OCI-M1 (cell line): ENCODE measurements around the gene SLC25A21.
"Not testable (repeated sequence)": the region's sequence is repeated elsewhere in the genome, so short reads cannot be mapped to it uniquely, and the experiment has no call there.

Experiments
- DNase-seq: peaks from one replicate; lab custom pipeline; 2025; lab: John Stamatoyannopoulos, UW

SLC25A21 gene

DNA sequence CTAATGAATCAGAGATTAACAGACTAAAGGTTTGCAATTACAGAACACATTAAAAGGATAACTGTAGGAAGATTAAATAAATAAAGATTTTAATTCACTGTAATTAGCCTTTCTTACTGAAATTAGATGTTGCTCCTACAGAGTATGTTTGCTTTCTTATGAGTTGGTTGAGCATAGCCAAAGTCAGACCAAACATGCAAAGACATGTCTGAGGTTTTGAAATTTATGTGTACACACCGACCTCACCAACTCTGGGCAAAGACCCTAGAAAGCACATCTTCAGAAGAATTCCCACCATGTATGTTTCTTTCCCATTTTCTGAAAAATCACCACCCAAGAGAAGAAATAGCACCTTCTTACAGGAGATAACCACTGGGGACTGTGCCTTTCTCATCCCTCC, 351.5 kb downstream of the SLC25A21 start:
- DNase-seq, result no peak

DNA sequence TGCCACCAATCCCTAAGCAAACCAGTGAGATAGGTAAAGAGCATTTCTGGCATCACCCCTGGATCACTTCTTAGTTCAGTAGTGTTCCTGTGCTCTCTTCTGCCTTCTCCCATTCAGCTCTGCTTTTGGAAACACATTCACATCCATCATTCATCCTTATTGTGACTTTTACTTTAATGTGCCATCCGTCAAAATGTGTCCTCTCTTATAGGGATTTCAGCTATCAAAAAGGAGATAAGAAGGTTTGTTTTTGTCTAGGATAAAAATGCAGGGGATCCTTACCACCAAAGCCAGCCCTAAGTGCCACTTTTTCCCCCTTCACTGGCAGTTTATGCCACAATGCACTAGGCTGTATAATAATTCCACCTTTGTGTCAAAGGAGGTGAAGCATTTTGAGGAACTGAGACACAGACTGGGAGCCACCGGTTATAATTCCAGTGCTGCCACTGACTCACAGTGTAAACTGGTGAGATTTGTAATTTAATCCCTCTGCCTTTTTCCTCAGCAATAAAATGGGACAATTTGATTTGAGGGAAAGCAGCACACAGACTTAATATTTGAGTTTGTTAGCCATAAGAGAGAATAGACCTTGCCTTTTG, 352.2 kb downstream of the SLC25A21 start:
- DNase-seq, result no peak

DNA sequence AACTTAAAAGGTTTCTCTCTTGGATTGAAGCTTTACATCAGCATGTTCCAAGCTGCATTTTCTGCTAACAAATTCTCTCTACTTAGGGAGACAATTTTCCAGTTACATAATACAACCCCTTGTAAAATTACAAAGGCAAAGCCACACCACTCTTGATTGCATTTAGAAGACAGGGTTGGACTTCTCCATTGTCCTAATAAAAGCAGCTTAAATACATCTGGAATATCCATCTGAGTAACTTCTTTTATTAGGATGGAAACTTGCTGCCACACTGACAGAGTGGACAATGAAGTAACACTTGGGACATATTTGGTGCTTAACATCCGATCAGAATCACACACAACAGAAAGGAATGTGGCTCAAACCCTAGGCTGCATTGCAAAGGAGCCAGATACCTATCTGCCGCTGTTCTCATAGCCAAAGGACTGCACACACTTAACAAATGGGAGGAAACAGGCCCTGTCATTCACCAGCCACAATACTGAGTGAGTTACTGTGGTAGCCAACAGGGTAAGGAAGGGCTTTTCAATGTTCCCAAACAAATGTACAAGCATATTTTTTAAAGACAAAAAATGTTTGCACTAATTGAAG, 353.5 kb downstream of the SLC25A21 start:
- peak; percentile 27 for DNase-seq

DNA sequence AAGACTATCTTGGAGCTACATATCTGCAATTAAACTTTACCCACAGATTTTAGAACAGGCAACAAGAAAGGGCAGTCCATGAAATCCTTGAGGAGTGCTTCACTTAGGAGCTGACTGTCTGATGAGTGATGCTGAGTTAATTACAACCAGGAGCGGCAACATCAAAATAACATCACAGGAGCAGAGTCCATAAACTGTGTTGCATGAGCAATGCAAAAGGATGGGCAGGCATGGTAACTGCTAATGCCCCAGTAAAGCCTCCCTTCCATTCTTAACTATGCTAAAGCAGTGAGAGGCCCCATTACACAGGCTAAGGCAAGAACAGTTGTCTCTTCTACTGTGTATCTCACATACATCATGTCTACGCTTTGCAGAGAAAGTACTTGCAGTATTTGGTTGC, 354.2 kb downstream of the SLC25A21 start:
- DNase-seq, result no peak

DNA sequence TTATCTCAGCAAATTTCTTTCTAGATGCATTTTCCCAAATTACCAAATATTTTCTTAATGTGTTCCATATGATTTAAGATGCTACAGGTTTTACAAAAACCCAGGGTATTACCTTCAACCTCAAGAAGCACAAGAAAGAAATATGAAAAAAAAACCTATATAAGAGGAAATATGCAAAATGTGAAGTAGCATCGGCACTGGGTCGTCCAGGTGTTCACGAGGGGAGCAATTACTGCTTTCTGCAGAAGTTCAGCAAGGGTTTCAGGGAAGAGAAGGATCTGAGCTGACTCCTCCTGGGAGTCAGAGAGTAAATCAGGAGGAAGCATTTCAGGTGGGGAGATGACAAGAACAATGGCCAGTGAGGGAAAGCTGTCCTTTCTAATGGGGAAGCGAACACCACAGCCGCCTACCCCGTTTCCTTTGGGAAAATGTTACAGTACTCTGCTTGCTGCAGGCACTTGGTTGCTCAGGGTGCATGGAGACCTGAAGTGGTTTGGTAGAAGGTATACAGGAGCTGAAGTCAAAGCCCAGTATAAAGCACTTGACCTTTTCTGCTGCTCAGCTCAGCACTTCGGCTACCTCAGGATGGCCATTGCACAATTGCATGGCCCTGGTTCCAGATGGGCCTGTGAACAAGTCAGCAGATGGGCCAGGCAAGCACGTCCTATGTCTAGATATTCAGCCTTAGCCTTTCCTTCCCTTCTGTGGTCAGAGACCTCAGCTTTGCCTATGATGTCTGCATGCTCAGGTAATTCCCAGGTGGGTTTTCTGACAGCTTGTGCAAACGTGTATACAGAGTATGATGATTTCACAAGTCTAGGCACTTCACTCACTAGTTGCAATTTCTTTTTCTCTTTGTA, 355.1 kb downstream of the SLC25A21 start:
- no peak for DNase-seq

DNA sequence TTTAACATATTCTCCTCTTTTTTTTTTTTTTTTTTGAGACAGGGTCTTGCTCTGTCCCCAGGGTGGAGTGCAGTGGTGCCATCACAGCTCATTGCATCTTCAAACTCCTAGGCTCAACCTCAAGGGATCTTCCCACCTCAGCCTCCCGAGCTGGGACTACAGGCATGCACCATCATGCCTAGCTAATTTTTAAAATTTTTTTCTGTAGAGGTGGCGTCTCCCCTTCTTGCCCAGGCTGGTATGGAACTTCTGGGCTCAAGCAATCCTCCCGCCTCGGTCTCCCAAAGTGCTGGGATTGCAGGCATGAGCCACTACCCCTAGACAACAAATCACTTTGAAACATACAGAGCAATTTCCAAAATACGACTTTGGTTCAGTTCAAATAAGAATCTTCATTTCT, 355.9 kb downstream of the SLC25A21 start:
- no peak for DNase-seq

DNA sequence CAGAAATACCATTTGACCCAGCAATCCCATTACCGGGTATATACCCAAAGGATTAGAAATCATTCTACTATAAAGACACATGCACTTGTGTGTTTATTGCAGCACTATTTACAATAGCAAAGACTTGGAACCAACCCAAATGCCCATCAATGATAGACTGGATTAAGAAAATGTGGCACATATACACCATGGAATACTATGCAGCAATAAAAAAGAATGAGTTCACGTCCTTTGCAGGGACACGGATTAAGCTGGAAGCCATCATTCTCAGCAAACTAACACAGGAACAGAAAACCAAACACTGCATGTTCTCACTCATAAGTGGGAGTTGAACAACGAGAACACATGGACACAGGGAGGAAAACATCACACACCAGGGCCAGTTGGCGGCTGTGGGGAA, 357.6 kb downstream of the SLC25A21 start:
- not testable (repeated sequence) for DNase-seq

DNA sequence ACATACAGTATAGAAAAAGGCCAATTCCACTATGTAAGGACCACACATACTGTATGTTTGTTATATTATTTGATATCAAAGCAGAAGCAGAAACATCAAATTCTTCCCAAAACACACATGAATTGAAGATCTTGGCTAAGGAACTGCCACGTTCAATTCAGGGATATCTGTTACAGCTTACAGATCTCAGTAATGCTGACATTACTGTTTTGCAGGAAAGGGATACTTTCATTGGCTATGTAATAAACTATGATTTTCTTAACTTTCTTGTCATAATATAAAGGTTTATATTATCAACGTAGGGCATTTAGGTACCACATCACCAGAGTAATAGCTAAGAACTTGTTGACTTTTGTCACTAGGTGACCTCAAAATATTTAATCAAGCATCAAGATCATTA, 362.2 kb downstream of the SLC25A21 start:
- no peak for DNase-seq

DNA sequence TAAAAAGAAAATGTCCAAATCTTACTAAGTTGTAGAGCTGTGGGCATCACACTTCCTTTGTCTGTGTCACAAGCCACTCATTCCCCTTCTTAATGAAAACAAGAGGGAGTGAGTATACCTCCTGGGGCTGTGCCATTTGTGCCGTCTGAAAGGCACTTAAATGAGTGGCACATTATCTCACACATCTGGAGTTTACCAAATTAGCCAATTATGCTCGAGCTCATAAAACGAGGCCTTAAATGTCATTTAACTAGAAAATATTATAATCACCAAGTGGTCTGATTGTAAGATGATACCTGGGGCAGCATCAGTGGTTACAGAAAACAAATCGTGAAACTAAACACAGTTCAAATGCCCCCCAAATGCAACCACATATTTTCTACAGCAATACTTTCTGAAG, 364.7 kb downstream of the SLC25A21 start:
- no peak for DNase-seq

DNA sequence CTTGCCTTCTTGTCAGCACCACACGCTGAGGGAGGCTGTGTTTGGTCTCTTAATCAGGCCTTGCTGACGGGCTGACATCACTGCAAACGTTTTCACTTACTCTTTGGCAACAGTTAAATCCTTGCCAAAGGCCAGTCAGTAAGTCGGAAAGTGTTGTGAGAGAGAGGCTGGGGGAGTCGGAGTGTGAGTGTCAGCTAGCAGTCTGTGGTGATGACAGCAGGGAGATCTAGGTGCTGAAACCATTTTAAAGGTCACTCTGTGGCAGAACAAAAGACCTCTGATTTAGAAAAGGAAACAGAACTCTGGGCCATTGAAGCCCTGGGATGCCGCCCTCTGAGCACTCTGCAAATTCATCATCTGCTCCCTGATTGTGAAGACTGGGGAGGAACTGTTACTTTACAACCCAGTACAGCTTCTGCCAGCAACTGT, 367.3 kb downstream of the SLC25A21 start:
- DNase-seq, result no peak

DNA sequence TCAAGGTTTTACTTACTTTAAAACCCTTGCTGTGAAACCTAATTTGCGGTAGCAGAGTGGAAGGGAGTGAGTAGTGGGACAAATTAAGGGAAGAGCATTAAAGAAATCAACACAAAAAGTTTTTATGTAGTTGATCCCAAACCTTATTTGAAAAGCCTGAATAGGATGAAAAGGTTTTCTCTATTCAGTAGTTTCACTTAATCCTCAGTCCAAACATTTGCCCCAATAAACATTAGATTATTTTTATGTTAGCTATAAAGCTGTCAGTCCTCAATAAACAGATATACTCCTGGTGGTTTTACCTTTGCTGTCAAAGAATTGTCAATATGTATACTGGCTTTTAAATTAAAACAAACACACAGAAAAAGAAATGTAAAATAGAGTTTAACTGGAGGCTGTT, 374.8 kb downstream of the SLC25A21 start:
- no peak for DNase-seq

DNA sequence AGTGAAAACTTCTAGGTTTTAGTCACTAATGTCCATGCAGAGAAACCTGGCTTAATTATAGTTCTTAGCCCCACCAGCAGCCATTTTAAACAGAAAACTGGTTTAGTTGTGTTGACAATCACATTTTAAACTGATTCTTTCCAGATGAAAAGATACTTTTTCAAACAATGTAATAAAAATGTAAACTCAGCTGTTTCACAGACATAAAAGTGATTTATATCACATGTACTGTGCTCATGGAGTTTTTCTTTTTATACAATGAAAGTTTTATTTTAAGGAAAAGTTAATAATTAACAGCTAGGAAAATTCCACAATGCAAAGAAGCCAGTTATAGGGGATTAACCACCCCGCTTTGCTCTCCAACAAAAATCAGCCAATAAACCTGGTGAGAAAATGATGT, 381.0 kb downstream of the SLC25A21 start:
- DNase-seq, result no peak

DNA sequence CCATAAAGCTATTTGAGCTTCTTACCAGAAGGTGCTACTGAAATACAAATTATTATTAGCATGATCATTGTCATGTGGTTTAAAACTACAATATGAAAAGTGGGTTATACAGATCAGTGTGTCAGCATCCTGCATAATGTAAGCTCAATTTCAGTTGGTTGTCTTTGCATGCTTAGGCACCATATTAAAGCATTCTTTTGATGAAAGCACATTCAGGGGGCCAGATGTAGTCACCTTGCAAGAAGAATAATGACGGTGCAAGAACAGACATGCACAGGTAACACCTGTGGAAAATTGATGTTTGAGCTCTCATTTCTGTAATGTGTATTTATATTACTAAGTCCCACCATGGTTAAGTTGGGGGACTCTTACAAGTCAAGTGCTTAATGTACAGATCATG, 386.9 kb downstream of the SLC25A21 start:
- DNase-seq, result no peak

DNA sequence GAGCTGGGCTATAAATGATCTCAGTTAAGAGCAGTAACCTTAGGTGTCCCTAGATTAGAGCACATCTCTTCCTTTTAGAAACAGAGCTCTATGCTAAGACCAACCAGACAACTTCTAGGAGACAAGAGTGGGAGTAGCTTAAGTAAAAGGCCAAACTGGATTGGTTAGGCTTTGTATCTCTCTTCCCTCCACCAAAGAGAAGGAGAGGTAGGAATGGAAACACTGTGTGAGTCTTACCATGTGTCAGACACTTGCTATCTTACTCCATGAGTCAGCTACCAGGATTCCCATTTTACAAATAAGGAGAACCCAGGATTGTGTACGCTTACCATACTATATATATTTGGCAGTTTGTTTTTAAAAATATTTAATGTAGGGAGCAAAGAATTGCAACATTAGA, 387.9 kb downstream of the SLC25A21 start:
- DNase-seq, result no peak

DNA sequence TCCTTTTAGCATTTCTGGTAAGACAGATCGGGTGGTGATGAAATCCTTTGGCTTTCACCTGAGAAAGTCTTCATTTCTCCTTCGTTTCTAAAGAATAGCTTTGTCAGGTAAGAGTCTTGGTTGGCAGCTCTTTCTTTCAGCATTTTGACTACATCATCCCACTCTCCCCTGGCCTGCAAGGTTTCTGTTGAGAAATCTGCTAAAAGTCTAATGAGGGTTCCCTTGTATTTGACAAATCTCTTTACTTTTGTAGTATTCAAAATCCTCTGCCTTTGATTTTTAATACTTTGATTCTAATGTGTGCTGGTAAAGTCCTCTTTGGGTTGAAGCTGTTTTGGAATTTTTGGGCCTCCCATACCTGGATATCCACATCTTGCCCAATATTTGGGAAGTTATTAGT, 390.5 kb downstream of the SLC25A21 start:
- no peak for DNase-seq

DNA sequence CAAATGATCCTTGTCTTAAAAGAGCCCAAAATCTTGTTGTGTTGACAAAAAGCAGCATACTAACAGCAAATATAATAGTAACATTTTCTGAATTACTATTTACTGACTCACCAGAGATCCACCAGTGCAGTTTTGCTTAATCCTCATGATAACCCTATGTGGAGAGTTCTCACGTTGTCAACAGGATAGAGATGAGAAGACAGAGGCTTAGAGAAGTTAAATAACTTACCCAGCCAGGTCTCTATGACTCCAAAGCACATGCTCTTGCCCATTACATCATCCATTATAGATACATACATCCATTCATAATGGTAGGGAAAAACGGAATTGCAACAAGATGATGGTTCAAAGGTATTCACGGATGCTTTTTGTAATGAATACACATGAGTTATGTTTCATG, 398.8 kb downstream of the SLC25A21 start:
- DNase-seq, result peak; percentile 47

DNA sequence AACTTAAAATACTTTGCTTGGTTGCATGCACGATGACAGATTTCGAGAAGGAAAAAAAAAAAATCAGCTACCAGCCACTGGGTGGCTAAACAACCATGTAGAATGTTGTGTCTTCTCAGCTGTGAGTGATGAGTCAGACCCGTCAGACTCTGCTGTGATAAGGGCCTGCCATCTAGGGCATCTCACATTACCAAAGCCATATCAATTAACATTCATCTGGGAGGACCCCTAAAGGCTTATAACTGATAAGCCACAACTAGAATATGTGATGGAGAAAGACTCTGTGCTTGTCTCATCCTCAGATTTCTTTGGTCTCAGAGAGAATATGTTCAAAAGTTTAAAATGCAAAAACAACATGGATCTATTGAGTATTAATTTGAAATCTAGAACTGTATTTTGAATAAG, 399.3 kb downstream of the SLC25A21 start:
- peak; percentile 88 for DNase-seq

DNA sequence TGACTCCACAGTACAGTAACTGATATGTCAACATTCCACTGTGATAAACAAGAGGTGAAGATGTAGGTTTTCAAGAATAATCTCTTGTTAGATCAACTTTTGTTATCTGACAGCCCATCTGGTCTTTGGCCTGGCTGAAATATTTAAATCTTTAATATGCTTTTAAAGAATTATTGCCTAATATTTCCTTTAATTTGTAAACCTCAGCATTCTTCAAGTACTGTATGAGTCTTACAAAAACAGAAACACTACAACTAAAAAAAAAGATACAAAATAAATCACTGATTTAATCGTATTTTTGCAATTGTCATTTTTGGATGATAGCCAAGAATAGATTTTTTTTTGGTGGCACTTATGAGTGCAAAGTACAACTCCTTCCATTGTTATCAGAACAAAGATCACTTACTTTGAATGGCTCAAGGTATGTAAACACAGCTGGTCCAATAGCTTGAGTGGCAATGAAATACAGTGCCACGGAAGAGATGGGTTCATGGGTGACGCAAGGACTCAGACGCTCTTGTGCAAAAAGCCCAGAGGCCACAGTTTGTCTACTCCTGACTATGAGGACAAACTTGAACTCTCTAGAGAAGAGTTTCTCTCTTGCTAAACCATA, 401.3 kb downstream of the SLC25A21 start:
- no peak for DNase-seq

DNA sequence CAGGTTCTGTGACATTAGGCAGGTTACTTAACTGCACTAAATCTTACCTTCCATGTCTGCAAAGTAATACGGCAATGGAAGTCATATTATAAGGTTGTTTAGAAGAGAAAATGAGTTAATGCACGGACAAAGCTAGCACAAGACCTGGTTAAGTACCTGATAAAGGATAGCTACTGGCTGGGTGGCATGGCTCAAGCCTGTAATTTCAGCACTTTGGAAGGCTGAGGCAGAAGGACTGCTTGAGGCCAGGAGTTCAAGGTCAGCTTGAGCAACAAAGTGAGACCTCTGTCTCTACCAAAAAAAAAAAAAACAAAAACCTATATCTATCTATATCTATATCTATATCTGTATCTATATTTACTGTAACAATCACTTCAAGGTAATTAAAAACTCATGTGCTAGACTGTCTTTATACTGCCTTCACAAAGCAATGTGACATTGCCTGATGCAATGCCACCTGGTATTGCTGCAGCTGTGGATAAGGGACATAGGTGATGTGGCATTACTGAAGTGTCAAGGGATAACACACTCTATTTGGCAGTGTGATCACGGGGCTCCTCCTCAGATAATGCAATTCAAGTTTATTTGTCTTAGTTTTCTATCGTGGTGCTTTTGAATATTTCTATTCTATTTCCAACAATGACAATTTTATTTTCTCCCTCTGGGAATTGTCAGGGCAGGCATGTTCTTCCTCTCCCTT, 403.6 kb downstream of the SLC25A21 start:
- DNase-seq, result peak; percentile 59

DNA sequence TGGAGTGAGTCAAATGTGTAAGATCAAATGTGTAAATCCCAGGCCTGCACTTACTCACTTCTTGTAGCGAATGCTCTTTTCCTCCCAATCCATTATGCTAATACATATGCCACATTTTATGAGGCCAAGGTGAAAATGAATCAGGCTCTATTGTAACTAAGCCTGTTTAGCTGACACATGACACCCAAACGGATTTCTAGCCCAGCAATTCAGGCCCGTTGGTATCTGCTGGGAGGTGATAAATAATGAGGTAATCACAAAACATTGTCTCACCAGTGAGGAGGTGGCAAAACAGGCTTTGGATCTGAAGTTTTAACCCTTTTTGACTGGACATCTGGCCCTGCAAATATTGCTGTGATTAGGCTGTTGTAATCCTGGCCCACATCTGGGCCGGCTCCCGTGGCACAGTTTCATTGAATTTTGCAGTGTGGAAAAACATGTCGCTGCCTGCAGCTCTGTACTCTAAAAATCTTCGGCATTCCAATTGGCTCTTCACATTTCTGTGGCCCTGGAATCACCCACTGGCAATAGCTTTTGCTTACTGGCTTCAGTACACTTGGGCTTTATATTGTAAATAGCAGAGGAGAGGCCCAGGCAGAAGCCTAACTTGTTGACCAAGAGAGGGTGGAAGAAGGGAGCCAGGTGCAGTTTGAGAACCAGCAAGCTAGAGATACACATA, 404.7 kb downstream of the SLC25A21 start:
- DNase-seq, result peak; percentile 86

DNA sequence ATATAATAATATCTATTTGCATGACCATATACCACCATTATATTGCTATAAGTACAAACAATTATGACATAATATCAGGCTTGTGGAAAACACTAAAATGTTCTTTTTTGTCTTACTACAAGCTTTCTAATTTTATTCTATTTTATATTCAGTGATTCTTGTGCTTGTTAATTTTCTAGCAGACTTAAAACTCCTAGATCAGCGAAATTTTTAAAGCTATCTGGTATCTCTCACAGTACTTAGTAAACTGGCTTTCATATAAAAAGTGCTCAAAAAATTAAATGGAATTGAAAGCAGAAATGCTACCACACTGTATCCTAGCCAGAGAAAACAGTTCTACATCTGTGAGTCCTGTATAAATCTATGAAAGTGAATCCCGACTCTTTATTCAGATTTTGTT, 405.4 kb downstream of the SLC25A21 start:
- no peak for DNase-seq
